A673 (cell line): ENCODE data around the gene GPX4. TPM values are rescaled to one million over a fixed set of nuclear protein-coding genes. Genes with fewer than 3 reads are reported as not detected.

Experiments
- BruUV-seq: library from RNA; stranded (reverse); fragments of 400-500 nt; replicated peaks from 2 replicates; lab custom pipeline; 2021; lab: Mats Ljungman, UMichigan
- CTCF ChIA-PET: fragments of 300-600 bp; sonication (Branson Sonifier 250); formaldehyde crosslinking; loops from one replicate; lab custom pipeline; 2022; ENCODE audit warnings: antibody characterized with exemption; lab: Charles Lee
- POLR2A ChIA-PET: fragments of 300-600 bp; sonication (Branson Sonifier 250); formaldehyde crosslinking; loops from one replicate; lab custom pipeline; 2022; ENCODE audit warnings: antibody characterized with exemption; ENCODE audit not compliant: low non-redundant PET; lab: Charles Lee
- DNase-seq: peaks from one replicate; pipeline ENCODE4 v3.0.0-alpha.2; 2015; ENCODE audit warnings: low spot score
- H3K27ac ChIP-seq: fragments of 200-600 bp; sonication (generic); 2 replicates; pipeline ENCODE4 v1.5.1; 2016; ENCODE audit warnings: mixed run types, low read depth, mild to moderate bottlenecking, mixed read lengths, antibody characterized with exemption, low read length; ENCODE audit not compliant: poor library complexity, severe bottlenecking
- H3K27me3 ChIP-seq: fragments of 200-600 bp; sonication (generic); replicated peaks from 2 replicates; pipeline ENCODE4 v1.6.1; 2017; ENCODE audit warnings: mixed run types, low read depth, mild to moderate bottlenecking, mixed read lengths, antibody characterized with exemption, low read length; ENCODE audit not compliant: insufficient read depth, poor library complexity
- H3K36me3 ChIP-seq: fragments of 200-600 bp; sonication (generic); 2 replicates; pipeline ENCODE4 v1.6.1; 2016; ENCODE audit warnings: mixed run types, mild to moderate bottlenecking, mixed read lengths, antibody characterized with exemption, low read length; ENCODE audit not compliant: insufficient read depth, poor library complexity, severe bottlenecking
- H3K4me1 ChIP-seq: fragments of 200-600 bp; sonication (generic); 2 replicates; pipeline ENCODE4 v1.6.1; 2017; ENCODE audit warnings: mixed run types, mild to moderate bottlenecking, mixed read lengths, antibody characterized with exemption, low read length; ENCODE audit not compliant: insufficient read depth, poor library complexity, severe bottlenecking
- H3K4me3 ChIP-seq: fragments of 200-600 bp; sonication (generic); 2 replicates; pipeline ENCODE4 v1.5.1; 2016; ENCODE audit warnings: low read depth, mixed run types, mild to moderate bottlenecking, mixed read lengths, low read length; ENCODE audit not compliant: poor library complexity, severe bottlenecking
- H3K9me3 ChIP-seq: fragments of 200-600 bp; sonication (generic); 2 replicates; pipeline ENCODE4 v1.6.1; 2016; ENCODE audit warnings: mixed run types, low read depth, mild to moderate bottlenecking, mixed read lengths, antibody characterized with exemption, low read length; ENCODE audit not compliant: poor library complexity, severe bottlenecking
- EZH2 ChIP-seq: fragments of 200-600 bp; sonication (generic); IDR thresholded peaks from 2 replicates; pipeline ENCODE4 v1.6.1; 2017; ENCODE audit warnings: borderline replicate concordance, low read depth, mild to moderate bottlenecking, mixed read lengths, antibody characterized with exemption, low read length; ENCODE audit not compliant: poor library complexity, severe bottlenecking
- intact Hi-C: fragments of 100-400 bp; cut with micrococcal nuclease; formaldehyde crosslinking; loops from one replicate; pipeline ENCODE4 v1.10.0; 2022; ENCODE audit not compliant: unreplicated experiment
- total RNA-seq: library from RNA; stranded (reverse); gene quantifications from 2 replicates; pipeline ENCODE4 v1.2.3, GENCODE V29; 2021
- TF ChIP-seq, protein P1 (sequence below): fragments of 300-800, 200-600 bp; sonication (generic); conservative IDR thresholded peaks from 2 replicates; pipeline ENCODE4 v1.5.1; 2017; ENCODE audit warnings: low read depth, mild to moderate bottlenecking, antibody characterized with exemption, low read length, moderate library complexity, mixed read lengths

The GPX4 gene
- total RNA-seq, 1 experiment from 2014 or later, result 368 TPM

DNA sequence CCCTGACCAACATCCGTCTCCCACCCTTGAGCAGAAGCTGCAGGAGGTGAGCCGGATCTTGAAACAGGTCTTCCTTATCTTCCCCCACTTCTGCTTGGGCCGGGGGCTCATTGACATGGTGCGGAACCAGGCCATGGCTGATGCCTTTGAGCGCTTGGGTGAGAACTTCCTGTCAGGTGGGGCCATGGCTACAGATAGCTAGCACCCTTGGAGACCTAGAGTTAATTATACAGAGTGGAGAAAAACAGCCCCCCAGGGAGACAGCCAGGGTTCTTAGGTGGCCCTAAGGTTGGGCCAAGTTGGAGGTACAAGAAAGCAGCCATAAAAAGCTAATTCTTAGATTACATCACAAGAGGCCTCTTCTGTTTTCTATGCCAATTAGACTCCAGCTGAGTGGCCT lies 45.7 kb upstream of the GPX4 start:
- no peak for DNase-seq
- no peaks in the 10 kb centered on the region for H3K4me1 ChIP-seq
- no peak overlapping the region for H3K27ac ChIP-seq
- no TSS peak for BruUV-seq
- H3K9me3 ChIP-seq, result peaks cover 15% of the 10 kb centered on the region
- no peak for TF ChIP-seq EZH2
- TF ChIP-seq, protein P1, sequence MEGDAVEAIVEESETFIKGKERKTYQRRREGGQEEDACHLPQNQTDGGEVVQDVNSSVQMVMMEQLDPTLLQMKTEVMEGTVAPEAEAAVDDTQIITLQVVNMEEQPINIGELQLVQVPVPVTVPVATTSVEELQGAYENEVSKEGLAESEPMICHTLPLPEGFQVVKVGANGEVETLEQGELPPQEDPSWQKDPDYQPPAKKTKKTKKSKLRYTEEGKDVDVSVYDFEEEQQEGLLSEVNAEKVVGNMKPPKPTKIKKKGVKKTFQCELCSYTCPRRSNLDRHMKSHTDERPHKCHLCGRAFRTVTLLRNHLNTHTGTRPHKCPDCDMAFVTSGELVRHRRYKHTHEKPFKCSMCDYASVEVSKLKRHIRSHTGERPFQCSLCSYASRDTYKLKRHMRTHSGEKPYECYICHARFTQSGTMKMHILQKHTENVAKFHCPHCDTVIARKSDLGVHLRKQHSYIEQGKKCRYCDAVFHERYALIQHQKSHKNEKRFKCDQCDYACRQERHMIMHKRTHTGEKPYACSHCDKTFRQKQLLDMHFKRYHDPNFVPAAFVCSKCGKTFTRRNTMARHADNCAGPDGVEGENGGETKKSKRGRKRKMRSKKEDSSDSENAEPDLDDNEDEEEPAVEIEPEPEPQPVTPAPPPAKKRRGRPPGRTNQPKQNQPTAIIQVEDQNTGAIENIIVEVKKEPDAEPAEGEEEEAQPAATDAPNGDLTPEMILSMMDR, result no peak
- intact Hi-C loops, result no loop called here
- ChIA-PET POLR2A (no interaction called here), CTCF (no interaction called here)
- no peaks in the 10 kb centered on the region for H3K36me3 ChIP-seq
- H3K27me3 ChIP-seq, result no peaks in the 10 kb centered on the region
- H3K4me3 ChIP-seq, result no peak overlapping the region

DNA sequence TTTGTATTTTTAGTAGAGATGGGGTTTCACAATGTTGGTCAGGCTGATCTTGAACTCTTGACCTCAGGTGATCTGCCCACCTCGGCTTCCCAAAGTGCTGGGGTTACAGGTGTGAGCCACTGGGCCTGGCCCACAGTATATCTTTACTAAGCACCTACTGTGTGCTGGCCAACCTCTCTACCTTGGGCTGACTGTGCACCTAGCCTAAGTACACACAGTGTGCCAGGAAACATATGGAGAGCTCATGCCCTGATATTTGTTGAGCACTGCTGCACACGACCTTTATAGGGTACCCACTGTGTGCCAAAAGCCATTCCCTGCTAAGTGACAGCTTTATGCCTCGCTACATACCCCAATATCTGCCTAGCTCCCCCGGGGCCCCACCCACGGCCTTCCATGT lies 43.1 kb upstream of the GPX4 start:
- Histone ChIP-seq H3K4me3 (no peak overlapping the region), H3K27ac (no peak overlapping the region), H3K36me3 (no peaks in the 10 kb centered on the region), H3K27me3 (no peaks in the 10 kb centered on the region), H3K9me3 (peaks cover 15% of the 10 kb centered on the region), H3K4me1 (peaks cover 4% of the 10 kb centered on the region)
- DNase-seq, result no peak
- no TSS peak for BruUV-seq
- ChIA-PET POLR2A (no interaction called here), CTCF (interaction anchor here (0.6 kb wide), 1 partner anchor 133 kb away, joined by 3 read pairs; no protein-coding TSS in a partner anchor)
- intact Hi-C loops, result no loop called here
- TF ChIP-seq, protein P1, result no peak
- TF ChIP-seq EZH2, result no peak

DNA sequence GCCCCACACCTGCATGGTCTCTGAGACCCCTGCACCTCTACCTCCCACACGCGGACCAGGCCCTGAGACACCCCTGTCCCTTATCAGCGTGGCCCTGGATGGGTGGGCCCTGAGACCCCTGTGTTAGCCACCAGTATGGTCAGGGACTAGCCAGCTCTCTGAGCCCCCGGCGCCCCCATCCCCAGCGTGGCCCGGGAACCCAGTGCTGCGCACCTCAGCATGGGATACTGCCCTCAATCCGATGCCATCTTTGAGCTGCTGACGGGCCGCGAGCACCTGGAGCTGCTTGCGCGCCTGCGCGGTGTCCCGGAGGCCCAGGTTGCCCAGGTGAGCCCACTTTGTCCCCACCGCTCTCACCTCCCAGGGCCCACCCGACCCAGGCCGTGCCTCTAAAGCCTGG lies 41.8 kb upstream of the GPX4 start:
- intact Hi-C loops, result no loop called here
- H3K4me3 ChIP-seq, result no peak overlapping the region
- POLR2A ChIA-PET, result no interaction called here
- DNase-seq, result no peak
- BruUV-seq, result no TSS peak
- CTCF ChIA-PET, result no interaction called here
- H3K27me3 ChIP-seq, result no peaks in the 10 kb centered on the region
- TF ChIP-seq EZH2, result no peak
- TF ChIP-seq, protein P1, result no peak
- H3K27ac ChIP-seq, result no peak overlapping the region
- H3K36me3 ChIP-seq, result no peaks in the 10 kb centered on the region
- H3K9me3 ChIP-seq, result peaks cover 12% of the 10 kb centered on the region
- H3K4me1 ChIP-seq, result peaks cover 5% of the 10 kb centered on the region
